Ovary (tissue), 9 donors: ENCODE measurements around the gene MS4A7. TPM values are rescaled to one million over a fixed set of nuclear protein-coding genes. Genes with fewer than 3 reads are reported as not detected.

Source experiments
- DNase-seq, 5 donors: peaks; one replicate each; pipeline ENCODE4 v3.0.0-alpha.2; 2019 to 2020
- H3K27ac ChIP-seq, 2 donors: fragments of 200-600 bp; one replicate each; pipeline versions ENCODE4 v1.5.1 to v1.8.0; 2019 to 2022
- H3K27me3 ChIP-seq: fragments of 200-600 bp; one replicate; pipeline ENCODE4 v1.8.0; 2022
- H3K36me3 ChIP-seq: fragments of 200-600 bp; sonication (generic); one replicate; pipeline ENCODE4 v1.5.1; 2019
- H3K4me1 ChIP-seq: one replicate; pipeline ENCODE4 v1.8.1; 2013; ENCODE audit warnings: mild to moderate bottlenecking, moderate library complexity; ENCODE audit not compliant: insufficient read depth
- H3K4me3 ChIP-seq: fragments of 200-600 bp; sonication (generic); one replicate; pipeline ENCODE4 v1.5.1; 2017
- H3K9me3 ChIP-seq, 2 donors: fragments of 200-600 bp in 1 of 2; sonication (generic) in 1 of 2; one replicate each; pipeline versions ENCODE4 v1.5.1 to v1.8.1; 2013 to 2019; ENCODE audit warnings: mild to moderate bottlenecking in 1 of 2, moderate library complexity in 1 of 2
- EP300 ChIP-seq: sonication (generic); formaldehyde crosslinking; IDR thresholded peaks from one replicate; pipeline ENCODE4 v1.6.1; 2017; ENCODE audit warnings: antibody characterized with exemption
- POLR2A ChIP-seq: fragments of 450-650 bp; IDR thresholded peaks from one replicate; pipeline ENCODE4 v1.6.1; 2017; ENCODE audit warnings: antibody characterized with exemption, mild to moderate bottlenecking, moderate library complexity
- WGBS, 3 donors: extraction: QIAGEN DNeasy Blood & Tissue Kit in 1 of 3; methylation state at CpG; one replicate each; pipeline versions ENCODE4 v1.1.5 to v1.1.7; 2013 to 2017; 5-methylcytosine and 5-hydroxymethylcytosine counted together
- intact Hi-C, 4 donors: fragments of 100-400 bp; cut with DNase I; formaldehyde crosslinking; loops; one replicate each; pipeline versions ENCODE4 v1.11.0 to v1.15.1; 2022 to 2023
- polyA plus RNA-seq, 2 donors: library from polyadenylated mRNA; stranded (reverse); fragments of 200-250 nt in 1 of 2; fragments of 350-450 nt in 1 of 2; fragmentation: Illumina TruSeq in 1 of 2; extraction: RNeasy Lipid Tissue Mini Kit (QIAGEN cat#74804) in 1 of 2; gene quantifications; one replicate each; pipeline ENCODE4 v1.2.3, GENCODE V29; 2013 to 2014
- total RNA-seq, 7 donors: library from RNA; depleted of rRNA in 2 of 7; stranded (reverse); fragments of >200 nt in 2 of 7; fragmentation: NEBNext Ultra II Directional in 3 of 7; extraction: Animal tissue kit (Norgen Biotek cat#: 25700) in 3 of 7; gene quantifications; one replicate each; pipeline versions ENCODE4 v1.1.0 to v1.2.4, GENCODE V29; 2016 to 2023
- TF ChIP-seq, protein P1 (sequence below), 3 donors: fragments of 450-650 bp in 2 of 3; fragments of 200-600 bp in 1 of 3; IDR thresholded peaks; one replicate each; pipeline versions ENCODE4 v1.5.1 to v1.8.0; 2016 to 2022; ENCODE audit warnings: antibody characterized with exemption in 3 of 3, mild to moderate bottlenecking in 1 of 3
- donor health status: DM: no; HTN: no; CAD: no; lungs with moderate emphysema.
- donor health status: DM: no; HTN: no; CAD: no.
- donor health status: Bipolar disorder and iron deficiency.
- donor health status: DM: yes; HTN: yes; CAD: no.
- donor health status: DM: no; HTN: no; CAD: no.
- donor health status: DM: yes; HTN: yes; CAD: no.

The MS4A7 gene
- total and polyA plus RNA-seq, 9 donors = 5.4 to 38.2 (median 11.6) TPM

- intact Hi-C loops = no loop called here
- 58 to 70% (median 60%) methylated on average over 2 of the region's 2 CpGs for WGBS, 3 donors
- no peaks in the 10 kb centered on the region for H3K9me3 ChIP-seq
Measured at GRCh38 chr11:60428517-60428916, 50.2 kb downstream of the MS4A7 start.

GRCh38 chr11:60429272-60429671, 50.9 kb downstream of the MS4A7 start, which contains the start of gene MS4A5:
MS4A5 (plus strand) TSS chr11:60429572; CDS start chr11:60429675, 103 bp downstream.
- H3K4me3 ChIP-seq = no peak within 1 kb of the TSS
- 95 to 98% (median 96%) methylated on average over 5 of the region's 5 CpGs for WGBS, 3 donors
- no peak for DNase-seq
- H3K36me3 ChIP-seq = no peaks in the 10 kb centered on the region
- H3K4me1 ChIP-seq = no peaks in the 10 kb centered on the region
- no peaks in the 10 kb centered on the region for H3K27me3 ChIP-seq
- no peaks in the 10 kb centered on the region for H3K9me3 ChIP-seq
- H3K27ac ChIP-seq = no peak within 1 kb of the TSS
- intact Hi-C loops = no loop called here
- TF ChIP-seq EP300 (no peak), POLR2A (no peak)
- TF ChIP-seq, protein P1, sequence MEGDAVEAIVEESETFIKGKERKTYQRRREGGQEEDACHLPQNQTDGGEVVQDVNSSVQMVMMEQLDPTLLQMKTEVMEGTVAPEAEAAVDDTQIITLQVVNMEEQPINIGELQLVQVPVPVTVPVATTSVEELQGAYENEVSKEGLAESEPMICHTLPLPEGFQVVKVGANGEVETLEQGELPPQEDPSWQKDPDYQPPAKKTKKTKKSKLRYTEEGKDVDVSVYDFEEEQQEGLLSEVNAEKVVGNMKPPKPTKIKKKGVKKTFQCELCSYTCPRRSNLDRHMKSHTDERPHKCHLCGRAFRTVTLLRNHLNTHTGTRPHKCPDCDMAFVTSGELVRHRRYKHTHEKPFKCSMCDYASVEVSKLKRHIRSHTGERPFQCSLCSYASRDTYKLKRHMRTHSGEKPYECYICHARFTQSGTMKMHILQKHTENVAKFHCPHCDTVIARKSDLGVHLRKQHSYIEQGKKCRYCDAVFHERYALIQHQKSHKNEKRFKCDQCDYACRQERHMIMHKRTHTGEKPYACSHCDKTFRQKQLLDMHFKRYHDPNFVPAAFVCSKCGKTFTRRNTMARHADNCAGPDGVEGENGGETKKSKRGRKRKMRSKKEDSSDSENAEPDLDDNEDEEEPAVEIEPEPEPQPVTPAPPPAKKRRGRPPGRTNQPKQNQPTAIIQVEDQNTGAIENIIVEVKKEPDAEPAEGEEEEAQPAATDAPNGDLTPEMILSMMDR (IDR thresholded peaks at IDR 0.05) = no peak

More at GRCh38 chr11:60428517-60428916, 50.2 kb downstream of the MS4A7 start:
- no peak for DNase-seq
- no peaks in the 10 kb centered on the region for H3K36me3 ChIP-seq
- TF ChIP-seq, protein P1 (IDR thresholded peaks at IDR 0.05) = no peak
- TF ChIP-seq POLR2A (no peak), EP300 (no peak)
- no peak overlapping the region for H3K4me3 ChIP-seq
- no peaks in the 10 kb centered on the region for H3K27me3 ChIP-seq
- H3K27ac ChIP-seq = no peak overlapping the region
- H3K4me1 ChIP-seq = no peaks in the 10 kb centered on the region

- intact Hi-C loops = no loop called here
- TF ChIP-seq EP300 (no peak), POLR2A (no peak)
- TF ChIP-seq, protein P1 (IDR thresholded peaks at IDR 0.05) = no peak
- H3K9me3 ChIP-seq = no peaks in the 10 kb centered on the region
- DNase-seq = no peak
- WGBS, 3 donors = 67 to 77% (median 74%) methylated on average over 2 of the region's 2 CpGs
- H3K36me3 ChIP-seq = no peaks in the 10 kb centered on the region
- no peak overlapping the region for H3K27ac ChIP-seq
- no peaks in the 10 kb centered on the region for H3K27me3 ChIP-seq
- H3K4me1 ChIP-seq = no peaks in the 10 kb centered on the region
- no peak overlapping the region for H3K4me3 ChIP-seq
Measured at GRCh38 chr11:60431251-60431650, 52.9 kb downstream of the MS4A7 start.

GRCh38 chr11:60433401-60433800, 55.1 kb downstream of the MS4A7 start:
- no peaks in the 10 kb centered on the region for H3K4me1 ChIP-seq
- H3K4me3 ChIP-seq = no peak overlapping the region
- TF ChIP-seq POLR2A = no peak
- intact Hi-C loops = no loop called here
- no peaks in the 10 kb centered on the region for H3K36me3 ChIP-seq
- WGBS, 3 donors = 66 to 75% (median 72%) methylated on average over 4 of the region's 4 CpGs
- no peak for DNase-seq
- no peak overlapping the region for H3K27ac ChIP-seq
- no peaks in the 10 kb centered on the region for H3K27me3 ChIP-seq
- no peaks in the 10 kb centered on the region for H3K9me3 ChIP-seq

Other genes with a start within 250 kb of the MS4A7 start
- 10 to 100 TPM in 6 of 7 donors, 1 to 10 TPM in 1; 8.1 to 47.6 (median 28.9) TPM for gene MS4A6A, start 195.4 kb upstream of the MS4A7 start, total RNA-seq
- gene MS4A6A, start 195.4 kb upstream of the MS4A7 start, polyA plus RNA-seq = 100 to 1,000 TPM in 1 of 2 donors, 10 to 100 TPM in 1; 24.7 to 150 TPM
- 1 to 10 TPM in 2 of 7 donors, under 1 TPM in 5; 0.30 to 1.3 (median 0.92) TPM for gene MS4A4E, start 135.4 kb upstream of the MS4A7 start, total RNA-seq
- gene MS4A4E, start 135.4 kb upstream of the MS4A7 start, polyA plus RNA-seq = under 1 TPM; 0.27 to 0.57 TPM
- 10 to 100 TPM in 4 of 7 donors, 1 to 10 TPM in 3; 3.8 to 41.2 (median 10.9) TPM for gene MS4A4A, start 97.9 kb upstream of the MS4A7 start, total RNA-seq
- 10 to 100 TPM in 1 of 2 donors, 1 to 10 TPM in 1; 9.1 to 46.4 TPM for gene MS4A4A, start 97.9 kb upstream of the MS4A7 start, polyA plus RNA-seq
- gene MS4A6E, start 51.3 kb upstream of the MS4A7 start, total RNA-seq = 1 to 10 TPM in 1 of 7 donors, not detected in 6; 1.3 TPM
- not detected for gene MS4A6E, start 51.3 kb upstream of the MS4A7 start, polyA plus RNA-seq
- 1 to 10 TPM in 2 of 7 donors, under 1 TPM in 5; 0.10 to 1.3 (median 0.82) TPM for gene MS4A14, start 17.9 kb downstream of the MS4A7 start, total RNA-seq
- 1 to 10 TPM in 1 of 2 donors, under 1 TPM in 1; 0.22 to 2.1 TPM for gene MS4A14, start 17.9 kb downstream of the MS4A7 start, polyA plus RNA-seq
- gene MS4A5, start 51.0 kb downstream of the MS4A7 start, total RNA-seq = not detected
- gene MS4A5, start 51.0 kb downstream of the MS4A7 start, polyA plus RNA-seq = not detected
- gene MS4A1, start 77.3 kb downstream of the MS4A7 start, total RNA-seq = under 1 TPM in 3 of 7 donors, not detected in 4; 0.11 to 0.74 (median 0.27) TPM
- gene MS4A1, start 77.3 kb downstream of the MS4A7 start, polyA plus RNA-seq = under 1 TPM; 0.05 to 0.55 TPM
- gene MS4A12, start 114.2 kb downstream of the MS4A7 start, total RNA-seq = not detected
- gene MS4A12, start 114.2 kb downstream of the MS4A7 start, polyA plus RNA-seq = not detected
- not detected for gene MS4A13, start 136.9 kb downstream of the MS4A7 start, total RNA-seq
- not detected for gene MS4A13, start 136.9 kb downstream of the MS4A7 start, polyA plus RNA-seq